C4-2B (cell line): Measurements from ENCODE around the gene FAM13A.

ENCODE experiments used
- H3K27ac ChIP-seq: fragments of 450-650 bp; 2 replicates; pipeline ENCODE4 v1.5.1; 2017
- CTCF ChIP-seq: fragments of 450-650 bp; conservative IDR thresholded peaks from 2 replicates; pipeline ENCODE4 v1.5.1; 2017; ENCODE audit warnings: mild to moderate bottlenecking
- ZFX ChIP-seq: fragments of 450-650 bp; IDR thresholded peaks from 2 replicates; pipeline ENCODE4 v1.6.1; 2017

The FAM13A gene

GRCh38 chr4:88880501-88881226 lies 176.3 kb downstream of the FAM13A start:
- TF ChIP-seq ZFX: no peak
- no peak for TF ChIP-seq CTCF

GRCh38 chr4:88879991-88880390 lies 177.0 kb downstream of the FAM13A start:
- no peak overlapping the region for H3K27ac ChIP-seq
- TF ChIP-seq ZFX: no peak
- TF ChIP-seq CTCF: no peak

More at GRCh38 chr4:88880501-88881226, 176.3 kb downstream of the FAM13A start:
- H3K27ac ChIP-seq: no peak overlapping the region

GRCh38 chr4:88878642-88879041 lies 178.3 kb downstream of the FAM13A start:
- no peak overlapping the region for H3K27ac ChIP-seq
- TF ChIP-seq CTCF: no peak
- TF ChIP-seq ZFX: no peak

GRCh38 chr4:88870428-88870827 lies 186.6 kb downstream of the FAM13A start:
- H3K27ac ChIP-seq: no peak overlapping the region
- TF ChIP-seq ZFX (no peak), CTCF (no peak)

- no peak overlapping the region for H3K27ac ChIP-seq
- TF ChIP-seq CTCF: no peak
- no peak for TF ChIP-seq ZFX
These were observed 188.5 kb downstream of the FAM13A start for GRCh38 chr4:88868510-88868909.

GRCh38 chr4:88866862-88867550 lies 190.0 kb downstream of the FAM13A start:
- TF ChIP-seq ZFX (no peak), CTCF (no peak)
- no peak overlapping the region for H3K27ac ChIP-seq

- H3K27ac ChIP-seq: no peak overlapping the region
- TF ChIP-seq ZFX: no peak
- no peak for TF ChIP-seq CTCF
These were observed 191.5 kb downstream of the FAM13A start for GRCh38 chr4:88865466-88865865.
